ENCODE results near the gene SLPI.

The SLPI gene

DNA sequence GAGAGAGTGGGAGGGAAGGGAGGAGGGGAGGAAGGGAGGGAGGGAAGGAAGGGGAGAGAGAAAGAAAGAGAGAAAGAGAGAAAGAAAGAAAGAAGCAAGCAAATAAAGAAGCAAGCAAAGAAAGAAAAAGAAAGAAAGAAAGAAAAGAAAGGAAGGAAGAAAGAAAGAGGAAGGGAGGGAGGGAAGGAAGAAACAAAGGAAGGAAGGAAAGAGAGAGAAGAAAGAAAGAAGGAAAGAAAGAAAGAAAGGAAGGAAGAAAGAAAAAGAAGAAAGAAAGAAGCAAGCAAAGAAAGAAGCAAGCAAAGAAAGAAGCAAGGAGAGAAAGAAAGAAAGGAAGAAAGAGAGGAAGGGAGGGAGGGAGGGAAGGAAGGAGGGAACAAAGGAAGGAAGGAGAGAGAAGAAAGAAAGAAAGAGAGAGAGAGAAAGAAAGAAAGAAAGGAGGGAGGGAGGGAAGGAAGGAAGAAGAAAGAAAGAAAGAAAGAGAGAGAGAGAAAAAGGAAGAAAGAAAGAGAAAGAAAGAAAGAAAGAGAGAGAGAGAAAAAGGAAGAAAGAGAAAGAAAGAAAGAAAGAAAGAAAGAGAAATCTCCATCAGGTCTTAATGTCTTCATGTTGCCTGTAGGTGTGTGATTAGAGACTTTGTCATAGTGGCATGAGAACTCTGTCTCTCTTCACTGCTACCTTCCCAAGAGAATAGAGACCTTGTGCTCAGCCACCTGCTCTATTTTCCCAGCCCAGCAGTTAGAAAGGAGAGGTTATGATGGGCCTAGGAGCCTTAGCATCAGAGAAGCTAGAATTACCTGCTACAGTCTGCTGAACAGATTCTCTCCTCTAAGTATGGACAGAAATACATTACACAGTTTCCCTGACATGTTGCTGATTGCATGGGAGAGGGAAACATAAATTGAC is 42.5 kb downstream of the SLPI start:
- DNase-seq = no peak

DNA sequence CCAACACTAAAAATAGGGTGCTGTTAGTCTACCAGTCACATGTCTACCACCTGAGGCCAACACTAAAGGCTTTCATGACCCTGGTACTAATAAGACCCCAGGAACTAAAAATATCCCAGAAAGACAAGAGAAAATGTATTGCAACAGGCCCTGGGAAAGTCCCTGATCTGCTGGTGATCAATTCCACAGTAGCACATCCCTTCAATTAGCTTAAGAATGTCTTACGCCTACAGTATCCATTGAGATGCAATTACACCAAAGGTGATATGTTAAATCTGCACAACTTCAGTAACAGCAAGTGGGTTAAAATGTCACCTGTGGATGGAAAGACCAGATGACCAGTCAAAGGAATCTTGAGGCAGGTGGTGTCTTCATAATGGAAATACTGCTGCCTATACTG is 44.4 kb downstream of the SLPI start:
- DNase-seq = no peak

DNA sequence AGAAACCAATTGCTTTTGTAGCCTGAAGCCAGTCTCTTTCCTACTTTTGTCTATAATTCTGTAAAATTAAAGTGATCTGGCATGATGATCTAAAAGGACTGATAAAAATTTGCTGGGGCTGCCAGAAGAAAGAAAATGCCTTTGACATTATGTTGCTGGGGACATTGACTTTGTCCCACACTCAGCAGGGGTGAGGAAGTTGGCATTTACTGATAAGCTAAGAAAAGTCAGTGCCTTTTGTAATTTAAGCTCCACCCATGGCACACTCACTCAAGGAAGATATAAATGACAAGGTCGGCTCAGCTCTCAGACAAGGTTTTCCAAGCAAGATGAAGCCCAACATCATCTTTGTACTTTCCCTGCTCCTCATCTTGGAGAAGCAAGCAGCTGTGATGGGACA is 47.6 kb downstream of the SLPI start, which contains the start of gene SEMG1:
SEMG1 (plus strand) TSS at position 309 of the 400 bp plus-strand sequence; CDS start at position 330, 21 bp downstream.
- no peak for DNase-seq

Measured in activated CD4-positive, alpha-beta T cell treated with anti-CD3 and anti-CD28 coated beads, Interleukin-2, amount 50 U/mL, for 48 hours (primary cell).